WTC11 (cell line): Measurements from ENCODE around the gene FCER1G. TPM values are rescaled to one million over a fixed set of nuclear protein-coding genes. Genes with fewer than 3 reads are reported as not detected.
A peak's percentile ranks its signal among the peaks of the same experiment; 100 is the strongest.

ENCODE experiments used
- ATAC-seq: fragments of 200-7000 bp; cut with Tn5 transposase; 2 replicates; pipeline ENCODE4 v1.10.0; 2021; ENCODE audit warnings: mild to moderate bottlenecking, moderate library complexity
- CTCF ChIA-PET: fragments of 300-600 bp; sonication (Branson Sonifier 250); formaldehyde crosslinking; loops from one replicate; lab custom pipeline; 2021; ENCODE audit warnings: antibody characterized with exemption; lab: Charles Lee
- POLR2A ChIA-PET: fragments of 350-600 bp; sonication (Branson Sonifier 250); formaldehyde crosslinking; loops from one replicate; lab custom pipeline; 2021; ENCODE audit warnings: antibody characterized with exemption; lab: Charles Lee
- DNase-seq: peaks from one replicate; pipeline ENCODE4 v3.0.0; 2021; ENCODE audit warnings: low spot score
- H3K27ac Mint-ChIP-seq: 2 replicates; pipeline ENCODE4 v1.8.0; 2021; ENCODE audit warnings: mixed read lengths
- H3K27me3 Mint-ChIP-seq: 2 replicates; pipeline ENCODE4 v1.8.0; 2021; ENCODE audit warnings: low read depth, mild to moderate bottlenecking, moderate library complexity, mixed read lengths
- H3K36me3 Mint-ChIP-seq: 2 replicates; pipeline ENCODE4 v1.8.0; 2021; ENCODE audit warnings: mixed read lengths
- H3K4me1 Mint-ChIP-seq: 2 replicates; pipeline ENCODE4 v1.8.0; 2022; ENCODE audit warnings: mixed read lengths
- H3K4me3 Mint-ChIP-seq: 2 replicates; pipeline ENCODE4 v1.8.0; 2021; ENCODE audit warnings: mild to moderate bottlenecking, moderate library complexity, mixed read lengths
- H3K9me3 Mint-ChIP-seq: 2 replicates; pipeline ENCODE4 v1.8.0; 2021; ENCODE audit warnings: mixed read lengths
- AR ChIP-seq: fragments of 250-450 bp; sonication (Bioruptor Pico); IDR thresholded peaks from 2 replicates; pipeline ENCODE4 v1.9.0; 2021; ENCODE audit warnings: mild to moderate bottlenecking
- CDX4 ChIP-seq: fragments of 250-450 bp; sonication (Bioruptor Pico); IDR thresholded peaks from 2 replicates; pipeline ENCODE4 v1.9.0; 2021; ENCODE audit warnings: moderate library complexity, mild to moderate bottlenecking, inconsistent platforms, borderline replicate concordance
- CTCF ChIP-seq: fragments of 200-600 bp; IDR thresholded peaks from 2 replicates; pipeline ENCODE4 v1.8.0; 2022; ENCODE audit warnings: antibody characterized with exemption
- ELF4 ChIP-seq: sonication (generic); formaldehyde crosslinking; IDR thresholded peaks from 2 replicates; pipeline ENCODE4 v1.8.1; 2022; ENCODE audit warnings: low read depth, mild to moderate bottlenecking, moderate library complexity, missing genetic modification reagents
- EMX1 ChIP-seq: fragments of 250-450 bp; sonication (Bioruptor Pico); IDR thresholded peaks from 2 replicates; pipeline ENCODE4 v1.8.0; 2021; ENCODE audit warnings: mild to moderate bottlenecking
- ERG ChIP-seq: fragments of 250-450 bp; sonication (Bioruptor Pico); IDR thresholded peaks from 2 replicates; pipeline ENCODE4 v1.8.0; 2021; ENCODE audit warnings: mild to moderate bottlenecking
- ETV6 ChIP-seq: sonication (generic); formaldehyde crosslinking; IDR thresholded peaks from 2 replicates; pipeline ENCODE4 v1.8.1; 2022; ENCODE audit warnings: mild to moderate bottlenecking, missing genetic modification reagents
- FOXK1 ChIP-seq: sonication (generic); formaldehyde crosslinking; IDR thresholded peaks from 2 replicates; pipeline ENCODE4 v1.8.0; 2022; ENCODE audit warnings: mild to moderate bottlenecking, moderate library complexity, missing genetic modification reagents
- HMGA2 ChIP-seq: fragments of 250-450 bp; sonication (Bioruptor Pico); IDR thresholded peaks from 2 replicates; pipeline ENCODE4 v1.4.0; 2021; ENCODE audit warnings: mild to moderate bottlenecking, moderate library complexity
- MAX ChIP-seq: sonication (generic); formaldehyde crosslinking; IDR thresholded peaks from 2 replicates; pipeline ENCODE4 v1.8.0; 2022; ENCODE audit warnings: mild to moderate bottlenecking, missing genetic modification reagents
- MLX ChIP-seq: sonication (generic); formaldehyde crosslinking; IDR thresholded peaks from 2 replicates; pipeline ENCODE4 v1.8.1; 2023; ENCODE audit warnings: mild to moderate bottlenecking, missing genetic modification reagents, moderate library complexity
- NFE2L1 ChIP-seq: sonication (generic); formaldehyde crosslinking; IDR thresholded peaks from 2 replicates; pipeline ENCODE4 v1.8.1; 2023; ENCODE audit warnings: missing genetic modification reagents
- PRDM15 ChIP-seq: sonication (generic); formaldehyde crosslinking; IDR thresholded peaks from 2 replicates; pipeline ENCODE4 v1.8.0; 2022; ENCODE audit warnings: missing genetic modification reagents
- RELA ChIP-seq: sonication (generic); formaldehyde crosslinking; IDR thresholded peaks from 2 replicates; pipeline ENCODE4 v1.8.1; 2022; ENCODE audit warnings: missing genetic modification reagents, mild to moderate bottlenecking, borderline replicate concordance
- SMAD4 ChIP-seq: sonication (generic); formaldehyde crosslinking; IDR thresholded peaks from 2 replicates; pipeline ENCODE4 v1.8.0; 2022; ENCODE audit warnings: mild to moderate bottlenecking, missing genetic modification reagents
- SP1 ChIP-seq: sonication (generic); formaldehyde crosslinking; conservative IDR thresholded peaks from 2 replicates; pipeline ENCODE4 v1.8.1; 2022; ENCODE audit warnings: missing genetic modification reagents
- USF1 ChIP-seq: sonication (generic); formaldehyde crosslinking; IDR thresholded peaks from 2 replicates; pipeline ENCODE4 v1.8.0; 2022; ENCODE audit warnings: mild to moderate bottlenecking, missing genetic modification reagents
- ZBTB43 ChIP-seq: sonication (generic); formaldehyde crosslinking; IDR thresholded peaks from 2 replicates; pipeline ENCODE4 v1.8.1; 2023; ENCODE audit warnings: mild to moderate bottlenecking, missing genetic modification reagents
- ZNF317 ChIP-seq: sonication (generic); formaldehyde crosslinking; IDR thresholded peaks from 2 replicates; pipeline ENCODE4 v1.8.1; 2023; ENCODE audit warnings: low read depth, mild to moderate bottlenecking, moderate library complexity, missing genetic modification reagents, borderline replicate concordance
- ZNF671 ChIP-seq: fragments of 250-450 bp; sonication (Bioruptor Pico); IDR thresholded peaks from 2 replicates; pipeline ENCODE4 v1.8.0; 2021; ENCODE audit warnings: mild to moderate bottlenecking
- total RNA-seq: library from RNA; stranded (reverse); gene quantifications from 3 replicates; pipeline ENCODE4 v1.2.3, GENCODE V29; 2021

The FCER1G gene
- total RNA-seq, 1 experiment from 2014 or later, result 0.85 TPM

GRCh38 chr1:161259345-161259702, 44.2 kb downstream of the FCER1G start:
- Mint-ChIP-seq H3K4me3 (peak overlapping the region; percentile 65), H3K36me3 (peaks cover 19% of the 10 kb centered on the region), H3K27ac (no peak overlapping the region), H3K9me3 (peaks cover 31% of the 10 kb centered on the region), H3K27me3 (peaks cover 70% of the 10 kb centered on the region), H3K4me1 (peaks cover 22% of the 10 kb centered on the region)
- ChIA-PET POLR2A (interaction anchor here (1.2 kb wide), 1 partner anchor 46 kb away, joined by 6 read pairs; no protein-coding TSS in a partner anchor), CTCF (interaction anchor here (1.1 to 1.8 kb wide), 9 partner anchors 9 to 123 kb away, joined by 3 to 14 read pairs (median 6); partner anchors contain the start of genes NDUFS2 and NR1I3)
- no peak for TF ChIP-seq USF1 (CRISPR knock-in tag)
- no peak for TF ChIP-seq MLX
- no peak for TF ChIP-seq RELA (CRISPR knock-in tag)
- no peak for TF ChIP-seq CTCF
- TF ChIP-seq ZBTB43, result no peak
- TF ChIP-seq ZNF671 (CRISPR knock-in tag), result no peak
- no peak for TF ChIP-seq AR
- no peak for TF ChIP-seq ERG
- no peak for TF ChIP-seq EMX1 (CRISPR knock-in tag)
- no peak for TF ChIP-seq CDX4 (CRISPR knock-in tag)
- TF ChIP-seq MAX, result no peak
- no peak for TF ChIP-seq SP1
- TF ChIP-seq PRDM15 (CRISPR knock-in tag), result no peak
- TF ChIP-seq SMAD4 (CRISPR knock-in tag), result no peak
- no peak for TF ChIP-seq HMGA2 (CRISPR knock-in tag)
- no peak for TF ChIP-seq ZNF317 (CRISPR knock-in tag)
- TF ChIP-seq ETV6 (CRISPR knock-in tag), result no peak
- TF ChIP-seq FOXK1 (CRISPR knock-in tag), result no peak
- no peak for TF ChIP-seq ELF4 (CRISPR knock-in tag)
- TF ChIP-seq NFE2L1 (CRISPR knock-in tag), result no peak
- no peak for DNase-seq
- no peak for ATAC-seq
